Neural crest cell (in vitro differentiated cells): Measurements from ENCODE around the gene TMED1. TPM values are rescaled to one million over a fixed set of nuclear protein-coding genes. Genes with fewer than 3 reads are reported as not detected.
A peak's percentile ranks its signal among the peaks of the same experiment; 100 is the strongest.

Experiments used
- DNase-seq: peaks from one replicate; pipeline ENCODE4 v3.0.0; 2021; ENCODE audit warnings: low read depth, mixed read lengths, low spot score
- H3K27ac Mint-ChIP-seq: one replicate; pipeline ENCODE4 v1.8.0; 2021; ENCODE audit warnings: mild to moderate bottlenecking, mixed read lengths; ENCODE audit not compliant: unreplicated experiment
- H3K27me3 Mint-ChIP-seq: 2 replicates; pipeline ENCODE4 v1.8.0; 2021; ENCODE audit warnings: low read depth, mild to moderate bottlenecking, mixed read lengths
- H3K36me3 Mint-ChIP-seq: 2 replicates; pipeline ENCODE4 v1.8.0; 2021; ENCODE audit warnings: low read depth, mild to moderate bottlenecking, mixed read lengths
- H3K4me1 Mint-ChIP-seq: 2 replicates; pipeline ENCODE4 v1.8.0; 2021; ENCODE audit warnings: mixed read lengths
- H3K4me3 Mint-ChIP-seq: one replicate; pipeline ENCODE4 v1.8.0; 2021; ENCODE audit warnings: mild to moderate bottlenecking, mixed read lengths
- H3K9me3 Mint-ChIP-seq: 2 replicates; pipeline ENCODE4 v1.8.0; 2021; ENCODE audit warnings: mixed read lengths
- CTCF ChIP-seq: fragments of 200-600 bp; sonication (generic); conservative IDR thresholded peaks from 2 replicates; pipeline ENCODE4 v1.5.0; 2021; ENCODE audit warnings: antibody characterized with exemption, mild to moderate bottlenecking
- long read RNA-seq: library from polyadenylated mRNA; unstranded; transcript quantifications from one replicate; pipeline ENCODE4 v2.0.0, GENCODE V29; 2020
- total RNA-seq: library from RNA; stranded (reverse); gene quantifications from 2 replicates; pipeline ENCODE4 v1.2.1, GENCODE V29; 2021

TMED1 gene
- total RNA-seq, result 27.9 and 30.9 TPM in 2 replicates
- long read RNA-seq, transcript TMED1-201 (4 exons, 1,340 nt), result major isoform, 55 of 62 reads
- long read RNA-seq, partial matches to known transcripts, result 1 of 62 reads
- long read RNA-seq, other reads (novel, unspliced or antisense), result 6 of 62 reads

- Mint-ChIP-seq H3K4me3 (peak within 1 kb of the TSS; percentile 98), H3K36me3 (peaks cover 10% of the 10 kb centered on the region), H3K27ac (peak within 1 kb of the TSS; percentile 100), H3K9me3 (peaks cover 11% of the 10 kb centered on the region), H3K27me3 (peaks cover 19% of the 10 kb centered on the region), H3K4me1 (peaks cover 18% of the 10 kb centered on the region)
- TF ChIP-seq CTCF, result peak; percentile 32
- DNase-seq, result peak; percentile 99
Observed at GRCh38 chr19:10835754-10836478, at the start of gene TMED1. Gene TMED1, minus strand, starts transcription at chr19:10836212. Its CDS starts 21 bp downstream, at chr19:10836191.

GRCh38 chr19:10885201-10886169 lies 49.5 kb upstream of the TMED1 start:
- TF ChIP-seq CTCF, result no peak
- Mint-ChIP-seq H3K4me1 (peaks cover 51% of the 10 kb centered on the region), H3K9me3 (no peaks in the 10 kb centered on the region), H3K27ac (peak overlapping the region; percentile 35), H3K27me3 (no peaks in the 10 kb centered on the region), H3K4me3 (peak overlapping the region; percentile 47), H3K36me3 (no peaks in the 10 kb centered on the region)
- no peak for DNase-seq

GRCh38 chr19:10884274-10884673 lies 48.3 kb upstream of the TMED1 start:
- H3K27ac Mint-ChIP-seq, result no peak overlapping the region
- no peaks in the 10 kb centered on the region for H3K27me3 Mint-ChIP-seq
- no peak for TF ChIP-seq CTCF
- peaks cover under 1% of the 10 kb centered on the region for H3K36me3 Mint-ChIP-seq
- DNase-seq, result no peak
- peak overlapping the region; percentile 27 for H3K4me3 Mint-ChIP-seq
- no peaks in the 10 kb centered on the region for H3K9me3 Mint-ChIP-seq
- H3K4me1 Mint-ChIP-seq, result peaks cover 53% of the 10 kb centered on the region

GRCh38 chr19:10882108-10882457 lies 46.1 kb upstream of the TMED1 start:
- DNase-seq, result no peak
- TF ChIP-seq CTCF, result no peak
- peak overlapping the region; percentile 76 for H3K27ac Mint-ChIP-seq
- peaks cover 4% of the 10 kb centered on the region for H3K36me3 Mint-ChIP-seq
- no peaks in the 10 kb centered on the region for H3K9me3 Mint-ChIP-seq
- peaks cover 46% of the 10 kb centered on the region for H3K4me1 Mint-ChIP-seq
- H3K4me3 Mint-ChIP-seq, result peak overlapping the region; percentile 76
- H3K27me3 Mint-ChIP-seq, result no peaks in the 10 kb centered on the region

- Mint-ChIP-seq H3K4me1 (peaks cover 50% of the 10 kb centered on the region), H3K27me3 (no peaks in the 10 kb centered on the region), H3K27ac (peak overlapping the region; percentile 96), H3K9me3 (no peaks in the 10 kb centered on the region), H3K36me3 (peaks cover 4% of the 10 kb centered on the region), H3K4me3 (peak overlapping the region; percentile 76)
- DNase-seq, result no peak
- TF ChIP-seq CTCF, result no peak
Observed at GRCh38 chr19:10881403-10882107, 45.5 kb upstream of the TMED1 start.
